Measurements from ENCODE around the gene CCDC85C. TPM values are rescaled to one million over a fixed set of nuclear protein-coding genes. Genes with fewer than 3 reads are reported as not detected.

CCDC85C gene
- total and polyA plus RNA-seq, 2 of the 4 experiments (the other 2 are of a cell fraction) = 16.0 to 19.0 TPM

GRCh38 chr14:99633918-99634317 lies 29.9 kb upstream of the CCDC85C start:
- peaks cover 11% of the 10 kb centered on the region; the same call in 1 of the 2 replicates for H3K27me3 ChIP-seq (ENCODE audit: control insufficient read depth, insufficient read depth, low read length)
- no peak overlapping the region for H3K23ac ChIP-seq (ENCODE audit: low read depth, low read length)
- no peak overlapping the region for H2BK120ac ChIP-seq (ENCODE audit: low read depth, low read length)
- no peak for TF ChIP-seq SMC3 (IDR thresholded peaks at IDR 0.05; ENCODE audit: low read depth, low read length)
- TF ChIP-seq FOS (IDR thresholded peaks at IDR 0.05; ENCODE audit: low read depth, low read length) = no peak
- TF ChIP-seq RAD21 (IDR thresholded peaks at IDR 0.05; ENCODE audit: low read length) = no peak
- TF ChIP-seq, protein P1, sequence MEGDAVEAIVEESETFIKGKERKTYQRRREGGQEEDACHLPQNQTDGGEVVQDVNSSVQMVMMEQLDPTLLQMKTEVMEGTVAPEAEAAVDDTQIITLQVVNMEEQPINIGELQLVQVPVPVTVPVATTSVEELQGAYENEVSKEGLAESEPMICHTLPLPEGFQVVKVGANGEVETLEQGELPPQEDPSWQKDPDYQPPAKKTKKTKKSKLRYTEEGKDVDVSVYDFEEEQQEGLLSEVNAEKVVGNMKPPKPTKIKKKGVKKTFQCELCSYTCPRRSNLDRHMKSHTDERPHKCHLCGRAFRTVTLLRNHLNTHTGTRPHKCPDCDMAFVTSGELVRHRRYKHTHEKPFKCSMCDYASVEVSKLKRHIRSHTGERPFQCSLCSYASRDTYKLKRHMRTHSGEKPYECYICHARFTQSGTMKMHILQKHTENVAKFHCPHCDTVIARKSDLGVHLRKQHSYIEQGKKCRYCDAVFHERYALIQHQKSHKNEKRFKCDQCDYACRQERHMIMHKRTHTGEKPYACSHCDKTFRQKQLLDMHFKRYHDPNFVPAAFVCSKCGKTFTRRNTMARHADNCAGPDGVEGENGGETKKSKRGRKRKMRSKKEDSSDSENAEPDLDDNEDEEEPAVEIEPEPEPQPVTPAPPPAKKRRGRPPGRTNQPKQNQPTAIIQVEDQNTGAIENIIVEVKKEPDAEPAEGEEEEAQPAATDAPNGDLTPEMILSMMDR (conservative IDR thresholded peaks at IDR 0.05; ENCODE audit: low read depth, low read length) = no peak
- no peaks in the 10 kb centered on the region for H3K9me1 ChIP-seq (ENCODE audit: insufficient read depth, low read length)
- H3K9me3 ChIP-seq (ENCODE audit: control insufficient read depth, insufficient read depth, low read length) = no peaks in the 10 kb centered on the region
- H3K36me3 ChIP-seq (ENCODE audit: control insufficient read depth, insufficient read depth, low read length) = no peaks in the 10 kb centered on the region
- no peak overlapping the region for H2BK15ac ChIP-seq (ENCODE audit: low read depth, low read length)
- DNase-seq = no peak
- H4K8ac ChIP-seq (ENCODE audit: low read depth in 2 of 2, low read length in 2 of 2) = no peak overlapping the region
- no peaks in the 10 kb centered on the region for H4K20me1 ChIP-seq (ENCODE audit: insufficient read depth, low read length)
- H3K4me3 ChIP-seq (ENCODE audit: insufficient read depth, low read depth, low read length) = no peak overlapping the region
- no peak overlapping the region for H3K18ac ChIP-seq (ENCODE audit: low read depth, low read length)
- peak overlapping the region; percentile 5 for H2AFZ ChIP-seq (replicated peaks; ENCODE audit: low read length, poor library complexity)
- no peak overlapping the region for H3K14ac ChIP-seq (replicated peaks; ENCODE audit: low read depth, low read length)
- H2AK9ac ChIP-seq (replicated peaks; ENCODE audit: low read depth, low read length, poor library complexity) = no peak overlapping the region
- no peak overlapping the region for H2BK20ac ChIP-seq (ENCODE audit: low read depth, low read length)
- ChIA-PET POLR2A (ENCODE audit: unreplicated experiment) (no interaction called here), CTCF (no interaction called here)
- intact Hi-C loops (cut with micrococcal nuclease) = no loop called here
- H3K4me2 ChIP-seq (ENCODE audit: low read depth, low read length) = no peak overlapping the region
- no peak overlapping the region for H3K27ac ChIP-seq (ENCODE audit: insufficient read depth, low read length)
- in situ Hi-C loops (cut with MboI; ENCODE audit: low sequenced_read_pairs) = no loop called here
- no peak overlapping the region for H3K9ac ChIP-seq (ENCODE audit: low read depth, low read length)
- H4K5ac ChIP-seq (ENCODE audit: low read depth, low read length) = no peak overlapping the region
- dilution Hi-C loops (cut with HindIII; ENCODE audit: low sequenced_read_pairs, unreplicated experiment) = no loop called here
- no peaks in the 10 kb centered on the region for H3K79me1 ChIP-seq (ENCODE audit: low read depth in 1 of 2, low read length in 2 of 2)
- BruUV-seq (replicated peaks) = no TSS peak
- no peak overlapping the region for H4K91ac ChIP-seq (ENCODE audit: insufficient read depth, low read depth, low read length)
- H3K56ac ChIP-seq (ENCODE audit: extremely low read depth, insufficient read depth, low read length) = no peak overlapping the region
- no peak overlapping the region for H2BK5ac ChIP-seq (ENCODE audit: low read depth, low read length, poor library complexity, severe bottlenecking)
- no peak overlapping the region for H3K4ac ChIP-seq (ENCODE audit: low read depth, low read length)
- no peak for ATAC-seq (ENCODE audit: low read depth)
- no peaks in the 10 kb centered on the region for H3K4me1 ChIP-seq (ENCODE audit: control insufficient read depth, insufficient read depth, low read length)
- WGBS, 2 experiments (ENCODE audit: extremely low coverage in 2 of 2, insufficient read length in 1 of 2) = no CpG with 5 or more reads among the region's 10 CpGs
- H2AK5ac ChIP-seq (ENCODE audit: low read depth, low read length) = no peak overlapping the region
